Esophagus muscularis mucosa (tissue), 4 donors: ENCODE measurements around the gene CAPZB. TPM values are rescaled to one million over a fixed set of nuclear protein-coding genes. Genes with fewer than 3 reads are reported as not detected.

Experiments used
- DNase-seq: peaks from one replicate; pipeline ENCODE4 v3.0.0-alpha.2; 2017; ENCODE audit errors: extremely low spot score
- H3K27ac ChIP-seq, 4 donors: fragments of 200-600 bp; sonication (generic); replicated peaks in 1 of 4; 1 replicate in 3 of 4; 2 replicates in 1 of 4; pipeline ENCODE4 v1.5.1; 2016 to 2019; ENCODE audit warnings: mild to moderate bottlenecking in 1 of 4
- H3K27me3 ChIP-seq, 4 donors: fragments of 200-600 bp; sonication (generic); one replicate each; pipeline versions ENCODE4 v1.5.1 to v1.6.0; 2016 to 2019
- H3K36me3 ChIP-seq, 4 donors: fragments of 200-600 bp; sonication (generic); one replicate each; pipeline ENCODE4 v1.5.1; 2016 to 2019
- H3K4me1 ChIP-seq, 4 donors: fragments of 200-600 bp; sonication (generic); one replicate each; pipeline ENCODE4 v1.5.1; 2016 to 2019
- H3K4me3 ChIP-seq, 4 donors: fragments of 200-600 bp; sonication (generic); 1 replicate in 2 of 4; 2 replicates in 2 of 4; pipeline ENCODE4 v1.5.1; 2016 to 2019; ENCODE audit warnings: mild to moderate bottlenecking in 4 of 4, moderate library complexity in 1 of 4
- H3K9me3 ChIP-seq, 4 donors: fragments of 200-600 bp; sonication (generic); 1 replicate in 3 of 4; 2 replicates in 1 of 4; pipeline ENCODE4 v1.5.1; 2016 to 2019
- EP300 ChIP-seq: sonication (generic); formaldehyde crosslinking; IDR thresholded peaks from one replicate; pipeline ENCODE4 v1.6.1; 2017; ENCODE audit warnings: antibody characterized with exemption
- POLR2A ChIP-seq: fragments of 450-650 bp; IDR thresholded peaks from one replicate; pipeline ENCODE4 v1.6.1; 2017; ENCODE audit warnings: antibody characterized with exemption, moderate library complexity, mild to moderate bottlenecking, low read depth
- POLR2AphosphoS5 ChIP-seq, 2 donors: sonication (generic); formaldehyde crosslinking; IDR thresholded peaks; one replicate each; pipeline ENCODE4 v1.6.1; 2017; ENCODE audit warnings: antibody characterized with exemption in 2 of 2
- WGBS: methylation state at CpG from one replicate; pipeline ENCODE4 v1.1.5; 2018; 5-methylcytosine and 5-hydroxymethylcytosine counted together
- intact Hi-C: fragments of 100-400 bp; cut with DNase I; formaldehyde crosslinking; loops from one replicate; pipeline ENCODE4 v1.15.1; 2023
- total RNA-seq, 4 donors: library from RNA; depleted of rRNA; stranded (reverse); fragments of >200 nt; gene quantifications; one replicate each; pipeline versions ENCODE4 v1.1.0 to v1.2.1, GENCODE V29; 2016
- TF ChIP-seq, protein P1 (sequence below), 3 experiments: fragments of 200-600 bp in 2 of 3; fragments of 450-650 bp in 1 of 3; sonication (generic) in 2 of 3; IDR thresholded peaks; one replicate each; pipeline ENCODE4 v1.5.1; 2017 to 2019; ENCODE audit warnings: antibody characterized with exemption in 3 of 3, mild to moderate bottlenecking in 2 of 3, moderate library complexity in 1 of 3

CAPZB gene
- total RNA-seq, 4 donors from 2014 or later = 186 to 261 (median 203) TPM

DNA sequence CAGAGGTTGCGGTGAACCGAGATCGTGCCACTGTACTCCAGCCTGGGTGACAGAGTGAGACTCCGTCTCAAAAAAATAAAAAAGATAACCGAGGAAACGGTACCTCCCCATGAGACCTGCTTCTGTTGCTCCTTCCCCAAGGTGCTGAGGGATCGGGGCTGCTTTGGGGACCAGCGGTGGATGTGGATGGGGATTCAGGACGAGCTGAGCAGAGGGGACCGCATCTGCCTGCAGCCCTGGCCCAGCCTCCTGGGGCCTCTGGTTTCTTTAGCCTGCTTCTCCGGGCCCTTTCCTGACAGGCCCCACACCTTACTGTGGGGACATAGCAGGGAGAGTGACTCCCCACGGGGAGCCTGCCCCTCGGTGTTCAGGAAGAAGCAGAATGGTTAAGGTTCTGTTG lies 156.2 kb downstream of the CAPZB start:
- Histone ChIP-seq H3K36me3 (peaks cover 20 to 87% (median 77%) of the 10 kb centered on the region in 4 donors), H3K9me3 (no peaks in the 10 kb centered on the region), H3K4me3 (no peak overlapping the region), H3K27ac (no peak overlapping the region), H3K27me3 (no peaks in the 10 kb centered on the region), H3K4me1 (no peaks in the 10 kb centered on the region)
- intact Hi-C loops = no loop called here
- TF ChIP-seq, protein P1, sequence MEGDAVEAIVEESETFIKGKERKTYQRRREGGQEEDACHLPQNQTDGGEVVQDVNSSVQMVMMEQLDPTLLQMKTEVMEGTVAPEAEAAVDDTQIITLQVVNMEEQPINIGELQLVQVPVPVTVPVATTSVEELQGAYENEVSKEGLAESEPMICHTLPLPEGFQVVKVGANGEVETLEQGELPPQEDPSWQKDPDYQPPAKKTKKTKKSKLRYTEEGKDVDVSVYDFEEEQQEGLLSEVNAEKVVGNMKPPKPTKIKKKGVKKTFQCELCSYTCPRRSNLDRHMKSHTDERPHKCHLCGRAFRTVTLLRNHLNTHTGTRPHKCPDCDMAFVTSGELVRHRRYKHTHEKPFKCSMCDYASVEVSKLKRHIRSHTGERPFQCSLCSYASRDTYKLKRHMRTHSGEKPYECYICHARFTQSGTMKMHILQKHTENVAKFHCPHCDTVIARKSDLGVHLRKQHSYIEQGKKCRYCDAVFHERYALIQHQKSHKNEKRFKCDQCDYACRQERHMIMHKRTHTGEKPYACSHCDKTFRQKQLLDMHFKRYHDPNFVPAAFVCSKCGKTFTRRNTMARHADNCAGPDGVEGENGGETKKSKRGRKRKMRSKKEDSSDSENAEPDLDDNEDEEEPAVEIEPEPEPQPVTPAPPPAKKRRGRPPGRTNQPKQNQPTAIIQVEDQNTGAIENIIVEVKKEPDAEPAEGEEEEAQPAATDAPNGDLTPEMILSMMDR (IDR thresholded peaks at IDR 0.05) = no peak
- no peak for DNase-seq
- WGBS = 89% methylated on average over 10 of the region's 13 CpGs

DNA sequence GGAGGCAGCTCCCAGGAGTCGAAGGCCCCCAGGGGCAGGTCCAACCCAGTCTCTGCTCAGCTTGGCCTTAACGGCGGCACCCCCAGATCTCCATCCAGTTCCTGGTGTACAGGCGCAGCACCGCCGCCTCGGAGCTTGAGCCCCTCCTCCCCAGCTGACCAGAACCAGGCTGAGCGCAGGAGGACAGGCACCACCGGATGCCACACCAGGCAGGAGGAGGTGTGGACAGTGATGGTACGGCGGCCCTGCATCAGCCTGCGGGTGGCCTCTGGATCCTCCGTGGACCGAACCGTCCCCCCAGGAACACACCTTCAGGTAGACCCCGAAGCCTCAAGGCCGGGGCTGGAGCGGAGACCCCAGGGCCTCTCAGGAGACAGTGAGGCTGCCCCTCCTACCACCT lies 156.9 kb downstream of the CAPZB start:
- 79% methylated on average over 2 of the region's 18 CpGs for WGBS
- no peak for DNase-seq
- no peak overlapping the region for H3K27ac ChIP-seq
- no peaks in the 10 kb centered on the region for H3K27me3 ChIP-seq
- no peak overlapping the region for H3K4me3 ChIP-seq
- peaks cover 23 to 93% (median 84%) of the 10 kb centered on the region in 4 donors for H3K36me3 ChIP-seq
- no peaks in the 10 kb centered on the region for H3K9me3 ChIP-seq
- intact Hi-C loops = no loop called here
- no peak for TF ChIP-seq POLR2A
- TF ChIP-seq EP300 = no peak
- TF ChIP-seq, protein P1 (IDR thresholded peaks at IDR 0.05) = no peak
- no peak for TF ChIP-seq POLR2AphosphoS5 (IDR thresholded peaks at IDR 0.05)
- H3K4me1 ChIP-seq = no peaks in the 10 kb centered on the region

DNA sequence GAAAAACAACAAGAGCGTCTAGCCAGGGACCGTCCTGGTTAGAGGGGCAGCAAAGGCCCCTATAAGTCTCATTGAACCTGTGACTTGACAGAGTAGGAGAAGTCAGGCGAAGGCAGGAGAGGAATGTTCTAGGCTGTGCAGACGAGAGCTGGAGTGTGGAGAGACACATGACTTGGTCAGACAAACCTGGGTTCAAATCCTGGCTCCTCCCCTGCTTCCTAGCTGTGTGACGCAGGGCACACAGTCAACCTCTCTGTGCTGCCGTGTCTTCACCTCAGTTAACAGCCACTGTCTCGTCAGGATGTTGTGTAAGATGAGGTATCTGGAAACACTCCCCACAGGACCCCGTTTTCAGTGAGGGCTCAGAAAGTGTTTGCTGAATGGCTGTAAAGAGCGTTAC lies 157.6 kb downstream of the CAPZB start:
- TF ChIP-seq EP300 = no peak
- no peak for TF ChIP-seq POLR2AphosphoS5 (IDR thresholded peaks at IDR 0.05)
- no peak for TF ChIP-seq POLR2A
- TF ChIP-seq, protein P1 (IDR thresholded peaks at IDR 0.05) = no peak
- Histone ChIP-seq H3K36me3 (peaks cover 24 to 96% (median 87%) of the 10 kb centered on the region in 4 donors), H3K4me1 (no peaks in the 10 kb centered on the region), H3K4me3 (no peak overlapping the region), H3K9me3 (no peaks in the 10 kb centered on the region), H3K27ac (no peak overlapping the region), H3K27me3 (no peaks in the 10 kb centered on the region)
- 83% methylated on average over 9 of the region's 9 CpGs for WGBS
- no peak for DNase-seq
- intact Hi-C loops = no loop called here

DNA sequence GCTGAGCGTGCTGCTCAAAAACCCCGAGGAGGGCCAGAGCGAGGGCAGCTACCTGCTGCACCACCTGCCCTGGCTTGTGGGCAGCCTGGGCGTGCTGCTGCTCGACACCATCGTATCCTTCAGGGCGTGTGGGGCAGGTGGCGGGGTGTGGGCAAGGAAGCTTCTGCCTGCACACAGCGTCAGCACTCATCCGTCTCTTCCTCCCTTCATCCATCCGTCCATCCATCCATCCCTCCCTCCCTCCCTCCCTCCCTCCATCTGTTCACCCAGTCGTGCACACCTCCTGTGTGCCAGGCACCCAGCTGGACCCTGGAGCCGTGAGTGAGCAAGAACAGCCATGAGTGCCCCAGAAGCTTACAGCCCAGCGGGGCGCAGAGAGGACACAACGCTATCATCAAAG lies 158.0 kb downstream of the CAPZB start:
- no peaks in the 10 kb centered on the region for H3K27me3 ChIP-seq
- H3K9me3 ChIP-seq = no peaks in the 10 kb centered on the region
- intact Hi-C loops = no loop called here
- no peak overlapping the region for H3K27ac ChIP-seq
- TF ChIP-seq EP300 = no peak
- TF ChIP-seq POLR2A = no peak
- no peak for TF ChIP-seq POLR2AphosphoS5 (IDR thresholded peaks at IDR 0.05)
- TF ChIP-seq, protein P1 (IDR thresholded peaks at IDR 0.05) = no peak
- H3K36me3 ChIP-seq = peaks cover 24 to 96% (median 86%) of the 10 kb centered on the region in 4 donors
- DNase-seq = no peak
- WGBS = 93% methylated on average over 16 of the region's 16 CpGs
- H3K4me3 ChIP-seq = no peak overlapping the region
- H3K4me1 ChIP-seq = no peaks in the 10 kb centered on the region

DNA sequence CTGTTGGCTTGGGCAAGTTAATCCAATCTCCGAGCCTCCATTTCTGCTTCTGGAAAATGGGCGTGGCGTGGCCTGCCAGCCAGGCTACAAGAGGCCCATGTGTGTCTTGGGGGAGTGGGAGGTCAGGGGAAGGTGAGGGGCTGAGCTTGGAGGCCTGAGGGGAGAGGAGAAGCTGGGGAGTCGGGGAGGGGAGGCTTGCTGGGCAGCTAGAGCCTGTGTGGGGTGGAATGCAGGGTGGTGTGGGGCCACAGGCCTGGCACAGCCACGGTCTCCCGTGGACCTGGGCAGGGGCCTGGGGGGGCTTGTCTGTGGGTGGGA lies 158.6 kb downstream of the CAPZB start:
- H3K4me3 ChIP-seq = no peak overlapping the region
- no peaks in the 10 kb centered on the region for H3K4me1 ChIP-seq
- H3K9me3 ChIP-seq = no peaks in the 10 kb centered on the region
- no peak for TF ChIP-seq POLR2A
- TF ChIP-seq EP300 = no peak
- TF ChIP-seq, protein P1 (IDR thresholded peaks at IDR 0.05) = no peak
- no peak for TF ChIP-seq POLR2AphosphoS5 (IDR thresholded peaks at IDR 0.05)
- no peak overlapping the region for H3K27ac ChIP-seq
- intact Hi-C loops = no loop called here
- peaks cover 24 to 96% (median 87%) of the 10 kb centered on the region in 4 donors for H3K36me3 ChIP-seq
- no peak for DNase-seq
- WGBS = 82% methylated on average over 6 of the region's 6 CpGs
- H3K27me3 ChIP-seq = no peaks in the 10 kb centered on the region
